Cardiac fibroblast (primary cell): ENCODE results near the gene PAPLN.
"Not testable (repeated sequence)": the region's sequence is repeated elsewhere in the genome, so short reads cannot be mapped to it uniquely, and the experiment has no call there.

Source experiments
- DNase-seq, 2 donors: peaks; one replicate each; pipeline versions ENCODE4 v3.0.0 to v3.0.0-alpha.2; 2010; ENCODE audit warnings: low read depth in 2 of 2
- H3K4me3 ChIP-seq, 2 donors: replicated peaks in 1 of 2; 1 replicate in 1 of 2; 2 replicates in 1 of 2; pipeline ENCODE4 v1.5.1; 2011; ENCODE audit warnings: low read depth in 2 of 2, low read length in 2 of 2, mild to moderate bottlenecking in 2 of 2, moderate library complexity in 1 of 2
- TF ChIP-seq, protein P1 (sequence below): IDR thresholded peaks from one replicate; pipeline ENCODE4 v1.5.1; 2011; ENCODE audit warnings: low read depth, mild to moderate bottlenecking, low read length, inconsistent platforms

The PAPLN gene

DNA sequence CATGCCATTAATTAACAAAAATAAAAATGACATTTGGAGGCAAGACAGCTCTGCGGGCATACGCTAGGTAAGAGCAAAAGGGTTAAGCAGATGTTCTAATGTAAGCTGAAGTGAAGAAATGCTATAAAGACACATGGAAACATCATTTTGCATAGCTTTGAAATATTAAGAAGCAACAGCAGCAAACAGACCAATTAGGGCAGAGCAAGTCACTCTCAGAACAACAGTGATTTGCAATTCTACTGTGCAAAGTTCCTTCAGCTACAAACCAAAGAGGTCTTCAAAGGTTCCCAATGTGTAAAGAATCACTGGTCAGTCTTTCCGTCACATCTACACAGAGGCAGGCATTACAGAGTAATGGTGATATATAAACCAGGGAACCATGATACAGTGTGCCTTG is 68.2 kb downstream of the PAPLN start:
- H3K4me3 ChIP-seq, result no peak overlapping the region
- TF ChIP-seq, protein P1, sequence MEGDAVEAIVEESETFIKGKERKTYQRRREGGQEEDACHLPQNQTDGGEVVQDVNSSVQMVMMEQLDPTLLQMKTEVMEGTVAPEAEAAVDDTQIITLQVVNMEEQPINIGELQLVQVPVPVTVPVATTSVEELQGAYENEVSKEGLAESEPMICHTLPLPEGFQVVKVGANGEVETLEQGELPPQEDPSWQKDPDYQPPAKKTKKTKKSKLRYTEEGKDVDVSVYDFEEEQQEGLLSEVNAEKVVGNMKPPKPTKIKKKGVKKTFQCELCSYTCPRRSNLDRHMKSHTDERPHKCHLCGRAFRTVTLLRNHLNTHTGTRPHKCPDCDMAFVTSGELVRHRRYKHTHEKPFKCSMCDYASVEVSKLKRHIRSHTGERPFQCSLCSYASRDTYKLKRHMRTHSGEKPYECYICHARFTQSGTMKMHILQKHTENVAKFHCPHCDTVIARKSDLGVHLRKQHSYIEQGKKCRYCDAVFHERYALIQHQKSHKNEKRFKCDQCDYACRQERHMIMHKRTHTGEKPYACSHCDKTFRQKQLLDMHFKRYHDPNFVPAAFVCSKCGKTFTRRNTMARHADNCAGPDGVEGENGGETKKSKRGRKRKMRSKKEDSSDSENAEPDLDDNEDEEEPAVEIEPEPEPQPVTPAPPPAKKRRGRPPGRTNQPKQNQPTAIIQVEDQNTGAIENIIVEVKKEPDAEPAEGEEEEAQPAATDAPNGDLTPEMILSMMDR, result no peak
- DNase-seq, result no peak

DNA sequence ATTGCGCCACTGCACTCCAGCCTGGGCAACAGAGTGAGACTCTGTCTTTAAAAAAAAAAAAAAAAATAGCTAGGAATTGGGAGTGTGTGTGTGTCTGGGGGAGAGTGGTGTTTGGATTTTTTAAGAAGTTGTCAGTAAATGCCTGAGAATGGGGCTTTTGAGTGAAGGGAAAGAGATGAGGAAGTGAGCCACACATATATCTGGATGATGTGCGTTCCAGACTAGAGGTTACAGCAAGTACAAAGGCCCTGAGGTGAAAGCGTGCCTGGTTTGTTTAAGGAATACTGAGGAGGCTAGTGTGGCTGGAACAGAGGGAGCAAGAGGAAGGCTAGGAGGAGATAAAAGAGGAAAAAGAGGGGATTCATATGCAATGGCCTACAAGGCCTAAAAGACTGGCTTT is 70.0 kb downstream of the PAPLN start:
- DNase-seq, result no peak
- TF ChIP-seq, protein P1, result no peak
- no peak overlapping the region for H3K4me3 ChIP-seq

DNA sequence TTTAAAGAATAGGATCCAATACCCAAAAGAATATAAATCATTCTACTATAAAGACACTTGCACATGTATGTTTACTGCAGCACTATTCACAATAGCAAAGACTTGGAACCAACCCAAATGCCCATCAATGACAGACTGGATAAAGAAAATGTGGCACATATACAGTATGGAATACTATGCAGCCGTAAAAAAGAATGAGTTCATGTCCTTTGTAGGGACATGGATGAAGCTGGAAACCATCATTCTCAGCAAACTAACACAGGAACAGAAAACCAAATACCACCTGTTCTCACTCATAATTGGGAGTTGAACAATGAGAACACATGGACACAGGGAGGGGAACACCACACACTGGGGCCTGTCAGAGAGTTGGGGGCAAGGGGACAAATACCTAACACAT is 71.9 kb downstream of the PAPLN start:
- H3K4me3 ChIP-seq, DNase-seq: not testable (repeated sequence)

DNA sequence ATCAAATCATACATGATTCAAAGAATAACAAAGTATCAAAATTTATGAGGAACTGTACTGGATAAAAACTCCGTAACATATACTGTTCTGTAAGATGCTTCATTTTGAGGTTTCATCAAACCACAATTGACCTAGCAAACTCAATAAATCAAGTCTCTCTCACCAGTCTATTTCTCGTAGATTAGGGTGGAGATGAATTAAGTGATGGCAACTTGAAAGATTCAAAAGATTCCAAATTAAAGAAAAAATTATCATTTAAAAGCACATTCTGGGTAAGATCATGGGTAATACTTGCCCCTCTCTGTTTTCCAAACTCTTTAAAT is 74.4 kb downstream of the PAPLN start:
- no peak overlapping the region for H3K4me3 ChIP-seq
- TF ChIP-seq, protein P1, result no peak
- DNase-seq, result no peak

DNA sequence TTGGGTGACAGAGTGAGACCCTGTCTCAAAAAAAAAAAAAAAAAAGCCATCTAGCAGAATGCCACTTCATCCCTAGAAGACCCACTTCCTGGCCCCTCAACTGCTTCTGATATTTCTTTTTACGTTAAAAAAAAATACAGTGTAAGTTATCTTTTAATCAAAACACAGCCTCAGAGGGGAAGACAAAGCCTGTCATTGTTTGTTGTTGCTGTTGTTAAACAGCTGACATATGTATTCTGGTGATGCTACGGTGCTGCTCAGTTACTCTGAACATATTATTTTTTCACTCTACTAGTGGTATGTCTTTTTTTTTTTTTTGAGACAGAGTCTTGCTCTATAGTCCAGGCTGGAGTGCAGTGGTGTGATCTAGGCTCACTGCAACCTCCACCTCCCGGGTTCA is 75.4 kb downstream of the PAPLN start:
- H3K4me3 ChIP-seq, result no peak overlapping the region
- DNase-seq, result no peak
- TF ChIP-seq, protein P1, result no peak

DNA sequence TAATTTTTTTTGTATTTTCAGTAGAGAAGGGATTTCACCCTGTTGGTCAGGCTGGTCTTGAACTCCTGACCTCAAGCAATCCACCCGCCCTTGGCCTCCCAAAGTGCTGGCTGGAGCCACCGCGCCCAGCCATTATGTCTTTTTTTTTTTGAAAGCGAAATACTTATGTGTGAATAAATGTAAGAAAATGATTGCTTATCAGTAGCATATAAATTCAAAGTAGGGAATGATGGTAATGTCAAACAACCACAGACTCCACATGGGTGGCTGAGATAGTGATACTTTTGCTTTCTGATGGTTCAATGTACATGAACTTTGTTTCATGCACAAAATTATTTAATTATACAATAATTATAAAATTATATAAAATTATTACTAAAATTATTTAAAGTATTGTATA is 75.8 kb downstream of the PAPLN start:
- H3K4me3 ChIP-seq, result no peak overlapping the region
- TF ChIP-seq, protein P1, result no peak
- no peak for DNase-seq

DNA sequence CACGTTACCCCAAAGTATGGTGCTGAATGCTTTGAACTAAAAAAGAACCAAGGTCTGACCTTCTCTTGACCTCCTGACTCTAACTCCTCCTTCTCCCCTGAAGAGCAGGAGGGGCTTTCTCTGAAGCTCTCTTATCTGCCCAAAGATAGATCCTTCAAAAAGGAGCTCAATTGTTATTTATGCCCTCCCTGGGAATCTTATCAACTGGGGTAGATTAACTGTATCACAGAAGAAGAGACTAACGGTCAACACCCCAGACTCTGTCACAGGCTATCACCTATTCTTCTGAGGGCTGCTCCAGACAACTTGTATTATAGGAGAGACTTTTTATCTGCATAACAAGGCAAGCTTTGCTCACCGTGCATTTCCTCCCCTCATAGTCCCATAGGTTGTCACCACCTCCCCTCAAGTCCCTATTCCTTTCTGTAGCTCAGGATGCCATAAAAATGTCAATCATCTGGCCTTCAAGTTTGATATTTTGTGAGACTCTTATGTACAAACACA is 86.6 kb downstream of the PAPLN start:
- TF ChIP-seq, protein P1, result no peak
- no peak overlapping the region for H3K4me3 ChIP-seq
- no peak for DNase-seq
